ENCODE results near the gene MT1X.
A peak's percentile ranks its signal among the peaks of the same experiment; 100 is the strongest.

MT1X gene

GRCh38 chr16:56681939-56682702, at the start of gene MT1X:
MT1X (plus strand) TSS chr16:56682470; CDS start chr16:56682541, 71 bp downstream.
- DNase-seq, result peak; percentile 80

DNA sequence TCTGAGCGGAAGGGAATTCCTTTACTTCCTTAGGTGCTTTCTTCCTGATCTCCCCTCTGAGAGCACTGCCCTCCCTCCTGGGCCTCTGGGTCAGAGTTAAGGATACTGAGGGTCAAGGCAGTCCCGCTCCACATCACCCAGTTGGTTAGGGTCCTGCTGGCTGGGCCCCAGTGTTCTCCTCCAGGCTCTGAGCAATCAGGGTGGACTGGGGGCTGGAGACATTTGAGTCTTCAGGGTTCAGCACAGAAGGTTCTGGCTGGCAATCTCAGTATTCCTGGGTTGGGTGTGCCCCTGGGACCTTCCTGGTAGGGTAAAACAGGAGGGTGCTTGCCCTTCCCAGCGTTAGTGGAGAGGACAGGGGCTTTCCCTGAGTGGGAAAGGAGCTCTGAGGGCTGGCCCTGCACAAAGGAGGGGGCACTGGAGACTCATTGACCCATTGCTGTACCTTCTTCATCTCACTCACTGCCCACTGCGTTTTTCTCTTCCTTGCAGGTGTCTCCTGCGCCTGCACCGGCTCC, 49.4 kb upstream of the MT1X start:
- DNase-seq, result no peak

DNA sequence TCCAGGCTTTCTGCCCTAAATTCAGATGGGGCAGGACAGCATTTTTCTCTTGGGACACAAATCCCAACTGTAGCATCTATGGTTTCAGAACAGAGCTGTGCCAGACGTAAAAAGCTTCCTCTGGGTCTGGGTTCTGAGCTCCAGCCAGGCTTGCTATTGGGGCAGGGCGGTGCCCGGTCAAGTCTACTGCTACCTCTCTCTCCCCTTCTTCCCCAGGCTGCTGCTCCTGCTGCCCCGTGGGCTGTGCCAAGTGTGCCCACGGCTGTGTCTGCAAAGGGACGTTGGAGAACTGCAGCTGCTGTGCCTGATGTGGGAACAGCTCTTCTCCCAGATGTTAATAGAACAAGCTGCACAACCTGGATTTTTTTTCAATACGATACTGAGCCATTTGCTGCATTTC, 48.7 kb upstream of the MT1X start:
- DNase-seq, result no peak

- no peak for DNase-seq
These were observed 47.4 kb upstream of the MT1X start for GRCh38 chr16:56634715-56635440.

DNA sequence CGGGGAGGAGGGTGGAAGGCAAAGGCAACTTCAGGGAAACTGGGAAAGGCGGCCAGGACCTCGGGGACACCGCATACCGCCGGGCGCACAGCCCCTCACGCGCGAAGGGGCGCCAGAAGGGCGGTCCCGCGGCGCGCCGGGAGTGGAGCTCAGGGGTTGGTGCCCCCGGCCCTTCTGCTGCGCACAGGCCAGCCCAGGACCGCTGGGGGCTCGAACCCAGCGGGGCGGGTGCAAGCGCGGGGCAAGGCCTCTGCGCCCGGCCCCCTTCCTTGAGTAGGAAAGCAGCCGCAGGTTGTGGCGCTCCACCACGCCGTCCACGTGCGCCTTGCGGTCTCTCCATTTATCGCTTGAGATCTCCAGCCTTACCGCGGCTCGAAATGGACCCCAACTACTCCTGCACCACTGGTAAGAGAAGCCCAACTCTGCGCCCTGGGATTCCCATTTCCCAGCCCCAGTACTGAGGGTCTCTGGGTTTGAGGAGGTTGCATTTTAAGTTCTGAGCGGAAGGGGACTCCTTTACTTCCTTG, 46.8 kb upstream of the MT1X start:
- DNase-seq, result no peak

- no peak for DNase-seq
These were observed 45.5 kb upstream of the MT1X start for GRCh38 chr16:56636616-56637413.

- no peak for DNase-seq
These were observed 44.2 kb upstream of the MT1X start, which contains the start of gene MT1A for GRCh38 chr16:56637814-56638750. MT1A (plus strand) TSS chr16:56638666; CDS start chr16:56638739, 73 bp downstream.

GRCh38 chr16:56639045-56639444, 43.2 kb upstream of the MT1X start:
- DNase-seq, result no peak

DNA sequence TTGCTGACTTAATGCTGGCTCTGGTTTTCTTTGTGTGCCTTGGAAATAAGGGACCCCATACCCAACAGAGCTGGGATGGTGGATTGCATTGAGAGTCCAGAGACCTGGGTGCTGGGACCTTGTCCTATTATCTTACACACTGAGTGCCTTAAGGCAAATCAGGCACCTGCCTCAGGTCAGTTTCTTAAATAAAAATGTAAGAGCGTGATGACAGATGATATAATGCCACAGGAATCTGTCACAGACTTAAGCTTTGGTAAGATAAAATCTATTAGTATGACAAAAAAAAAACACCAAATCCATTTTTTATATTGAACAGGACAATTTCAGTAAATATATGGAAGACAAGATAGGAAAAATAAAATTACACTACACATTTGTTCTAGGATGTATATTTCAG, 42.2 kb upstream of the MT1X start:
- no peak for DNase-seq

- DNase-seq, result no peak
These were observed 41.1 kb upstream of the MT1X start for GRCh38 chr16:56641166-56641565.

- no peak for DNase-seq
These were observed 39.0 kb upstream of the MT1X start for GRCh38 chr16:56643080-56643778.

- no peak for DNase-seq
These were observed 38.4 kb upstream of the MT1X start for GRCh38 chr16:56643833-56644232.

GRCh38 chr16:56645311-56645710, 37.0 kb upstream of the MT1X start:
- no peak for DNase-seq

- no peak for DNase-seq
These were observed 36.4 kb upstream of the MT1X start for GRCh38 chr16:56645838-56646237.

- DNase-seq, result no peak
These were observed 34.4 kb upstream of the MT1X start for GRCh38 chr16:56647641-56648431.

- DNase-seq, result no peak
These were observed 33.0 kb upstream of the MT1X start for GRCh38 chr16:56649271-56649670.

- no peak for DNase-seq
These were observed 32.5 kb upstream of the MT1X start for GRCh38 chr16:56649820-56650219.

GRCh38 chr16:56651586-56651985, 30.7 kb upstream of the MT1X start, which contains the start of gene MT1B:
MT1B (plus strand) TSS chr16:56651886; CDS start chr16:56651954, 68 bp downstream.
- DNase-seq, result no peak

DNA sequence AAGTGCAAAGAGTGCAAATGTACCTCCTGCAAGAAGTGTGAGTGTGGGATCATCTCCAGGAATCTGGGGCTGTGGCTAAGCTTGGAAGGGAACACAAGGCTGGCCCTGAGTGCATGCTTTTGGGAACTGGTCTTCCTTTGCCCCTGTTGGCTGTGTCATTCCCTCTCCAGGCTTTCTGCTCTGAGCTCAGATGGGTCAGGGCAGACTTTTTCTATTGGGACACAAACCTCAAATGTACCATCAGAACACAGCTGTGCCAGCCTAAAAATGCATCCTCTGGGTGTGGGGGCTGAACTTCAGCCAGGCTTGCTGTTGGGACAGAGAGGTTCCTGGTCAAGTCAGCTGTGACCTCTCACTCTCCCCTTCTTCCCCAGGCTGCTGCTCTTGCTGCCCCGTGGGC, 29.7 kb upstream of the MT1X start:
- DNase-seq, result no peak

DNA sequence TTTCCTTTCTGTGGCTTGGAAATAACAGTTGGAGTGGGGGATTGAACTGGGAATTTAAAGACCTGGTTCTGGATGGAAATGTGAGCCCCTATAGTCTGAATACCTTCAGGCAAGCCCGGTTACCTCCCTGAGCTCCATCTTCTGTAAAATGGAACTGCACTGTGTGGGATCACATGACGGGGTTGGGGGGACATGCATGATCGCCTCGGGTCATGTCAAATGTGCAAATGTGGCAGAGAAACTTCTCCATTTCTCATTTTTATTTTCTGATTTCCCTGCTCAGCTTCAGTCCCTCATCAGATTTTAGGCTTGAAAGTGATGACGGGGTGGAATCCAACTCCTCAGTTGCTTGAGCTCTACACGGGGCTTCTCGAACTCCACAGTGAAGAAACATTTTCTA, 29.1 kb upstream of the MT1X start:
- no peak for DNase-seq

Measured in NCI-H1105 treated with DMSO at 0.1 percent for 48 hours (cell line).